ENCODE measurements around the gene SORCS1.

GRCh38 chr10:106795619-106796018 lies 368.9 kb downstream of the SORCS1 start:
- no peak for TF ChIP-seq CTCF (IDR thresholded peaks at IDR 0.05)
- no peak for TF ChIP-seq ZFX (IDR thresholded peaks at IDR 0.05; ENCODE audit: borderline replicate concordance)
